BJ (cell line): ENCODE measurements around the gene RETREG3. TPM values are rescaled to one million over a fixed set of nuclear protein-coding genes. Genes with fewer than 3 reads are reported as not detected.

Experiments used
- CTCF ChIA-PET: fragments of 350-600 bp; formaldehyde crosslinking; extraction: SDS; loops from one replicate; lab custom pipeline; 2021; ENCODE audit warnings: antibody characterized with exemption, inconsistent platforms; lab: Yijun Ruan, JAX
- POLR2A ChIA-PET: fragments of 300-600 bp; sonication (Branson Sonifier 250); formaldehyde crosslinking; extraction: SDS; loops from one replicate; lab custom pipeline; 2021; ENCODE audit warnings: antibody characterized with exemption; lab: Charles Lee
- DNase-seq: peaks from one replicate; pipeline ENCODE4 v3.0.0-alpha.2; 2011; ENCODE audit warnings: low read depth
- H3K27me3 ChIP-seq: 2 replicates; pipeline ENCODE4 v1.6.0; 2011; ENCODE audit warnings: low read length; ENCODE audit not compliant: control insufficient read depth, insufficient read depth
- H3K36me3 ChIP-seq: 2 replicates; pipeline ENCODE4 v1.5.1; 2011; ENCODE audit warnings: low read length; ENCODE audit not compliant: control insufficient read depth, insufficient read depth
- H3K4me3 ChIP-seq: 2 replicates; pipeline ENCODE4 v1.5.1; 2011; ENCODE audit warnings: low read depth, mild to moderate bottlenecking, control low read depth, low read length
- polyA plus RNA-seq: library from polyadenylated mRNA; depleted of rRNA; stranded (reverse); fragments of >200 nt; gene quantifications from 2 replicates; pipeline ENCODE4 v1.2.3, GENCODE V29; 2011
- TF ChIP-seq, protein P1 (sequence below): IDR thresholded peaks from 2 replicates; pipeline ENCODE4 v1.5.1; 2011; ENCODE audit warnings: low read depth, mild to moderate bottlenecking, control low read depth, inconsistent platforms, low read length, moderate library complexity; ENCODE audit not compliant: insufficient read depth

The RETREG3 gene
- polyA plus RNA-seq, 1 experiment: 54.4 TPM

DNA sequence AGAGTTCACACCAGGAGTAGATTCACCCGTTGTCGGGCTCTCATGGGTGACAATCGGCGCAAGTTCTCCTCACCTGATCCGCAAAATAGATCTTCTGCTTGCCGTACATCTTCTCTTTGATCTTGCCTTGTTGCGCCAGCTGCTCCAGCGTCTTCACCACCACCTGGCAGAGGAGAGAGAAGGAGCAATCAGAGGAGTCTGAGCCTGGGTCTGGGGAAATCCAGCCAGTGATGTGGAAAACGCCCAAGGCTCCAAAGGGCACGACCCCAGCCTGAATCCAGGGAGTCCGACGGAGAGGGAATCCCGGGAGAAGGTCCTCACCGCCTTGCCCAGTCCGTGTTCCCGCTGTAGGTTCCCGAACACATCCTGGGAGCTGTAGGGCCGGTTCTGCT lies 32.0 kb downstream of the RETREG3 start:
- H3K27me3 ChIP-seq: no peaks in the 10 kb centered on the region
- POLR2A ChIA-PET: no interaction called here
- TF ChIP-seq, protein P1, sequence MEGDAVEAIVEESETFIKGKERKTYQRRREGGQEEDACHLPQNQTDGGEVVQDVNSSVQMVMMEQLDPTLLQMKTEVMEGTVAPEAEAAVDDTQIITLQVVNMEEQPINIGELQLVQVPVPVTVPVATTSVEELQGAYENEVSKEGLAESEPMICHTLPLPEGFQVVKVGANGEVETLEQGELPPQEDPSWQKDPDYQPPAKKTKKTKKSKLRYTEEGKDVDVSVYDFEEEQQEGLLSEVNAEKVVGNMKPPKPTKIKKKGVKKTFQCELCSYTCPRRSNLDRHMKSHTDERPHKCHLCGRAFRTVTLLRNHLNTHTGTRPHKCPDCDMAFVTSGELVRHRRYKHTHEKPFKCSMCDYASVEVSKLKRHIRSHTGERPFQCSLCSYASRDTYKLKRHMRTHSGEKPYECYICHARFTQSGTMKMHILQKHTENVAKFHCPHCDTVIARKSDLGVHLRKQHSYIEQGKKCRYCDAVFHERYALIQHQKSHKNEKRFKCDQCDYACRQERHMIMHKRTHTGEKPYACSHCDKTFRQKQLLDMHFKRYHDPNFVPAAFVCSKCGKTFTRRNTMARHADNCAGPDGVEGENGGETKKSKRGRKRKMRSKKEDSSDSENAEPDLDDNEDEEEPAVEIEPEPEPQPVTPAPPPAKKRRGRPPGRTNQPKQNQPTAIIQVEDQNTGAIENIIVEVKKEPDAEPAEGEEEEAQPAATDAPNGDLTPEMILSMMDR: no peak

DNA sequence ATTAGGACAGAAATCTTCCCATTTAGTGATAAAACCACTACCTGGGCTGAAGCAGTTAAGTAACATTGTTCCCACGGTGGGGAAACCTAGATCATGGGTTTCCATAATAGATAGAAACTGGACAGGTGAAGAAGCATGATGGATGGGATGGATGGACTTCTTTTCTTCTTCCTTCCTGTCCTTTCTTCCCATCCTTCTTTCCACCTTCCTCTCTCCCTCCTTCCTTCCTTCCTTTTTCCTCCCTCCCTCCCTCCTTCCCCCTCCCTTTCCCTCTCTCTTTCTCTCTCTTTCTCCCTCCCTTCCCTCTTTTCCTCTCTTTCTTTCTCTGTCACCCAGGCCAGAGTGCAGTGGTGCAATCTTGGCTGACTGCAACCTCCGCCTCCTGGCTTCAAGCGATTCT lies 34.7 kb downstream of the RETREG3 start:
- Histone ChIP-seq H3K27me3 (no peaks in the 10 kb centered on the region), H3K36me3 (peaks cover 22% of the 10 kb centered on the region), H3K4me3 (no peak overlapping the region)
- POLR2A ChIA-PET: no interaction called here
- CTCF ChIA-PET: interaction anchor here (1.6 kb wide), 2 partner anchors 106 to 189 kb away, joined by 3 read pairs; no protein-coding TSS in a partner anchor
- DNase-seq: no peak
- TF ChIP-seq, protein P1: no peak

More for the DNA sequence above, 32.0 kb downstream of the RETREG3 start:
- no peak for DNase-seq
- CTCF ChIA-PET: interaction anchor here (0.6 to 3.7 kb wide), 20 partner anchors 9 to 1043 kb away, joined by 3 to 56 read pairs (median 7); partner anchors contain the start of genes CCR10, CNTNAP1, PLEKHH3 and RAMP2
- Histone ChIP-seq H3K4me3 (peak overlapping the region; percentile 46), H3K36me3 (peaks cover 18% of the 10 kb centered on the region)

GRCh38 chr17:42573095-42573494 lies 36.1 kb downstream of the RETREG3 start:
- TF ChIP-seq, protein P1: no peak
- Histone ChIP-seq H3K27me3 (no peaks in the 10 kb centered on the region), H3K36me3 (peaks cover 31% of the 10 kb centered on the region), H3K4me3 (no peak overlapping the region)
- no peak for DNase-seq
- ChIA-PET CTCF (interaction anchor here (0.6 to 1.6 kb wide), 2 partner anchors 149 to 190 kb away, joined by 3 read pairs; no protein-coding TSS in a partner anchor), POLR2A (no interaction called here)

GRCh38 chr17:42571435-42572225 lies 37.5 kb downstream of the RETREG3 start:
- ChIA-PET CTCF (no interaction called here), POLR2A (no interaction called here)
- DNase-seq: no peak
- TF ChIP-seq, protein P1: no peak
- Histone ChIP-seq H3K4me3 (no peak overlapping the region), H3K27me3 (no peaks in the 10 kb centered on the region), H3K36me3 (peaks cover 31% of the 10 kb centered on the region)

DNA sequence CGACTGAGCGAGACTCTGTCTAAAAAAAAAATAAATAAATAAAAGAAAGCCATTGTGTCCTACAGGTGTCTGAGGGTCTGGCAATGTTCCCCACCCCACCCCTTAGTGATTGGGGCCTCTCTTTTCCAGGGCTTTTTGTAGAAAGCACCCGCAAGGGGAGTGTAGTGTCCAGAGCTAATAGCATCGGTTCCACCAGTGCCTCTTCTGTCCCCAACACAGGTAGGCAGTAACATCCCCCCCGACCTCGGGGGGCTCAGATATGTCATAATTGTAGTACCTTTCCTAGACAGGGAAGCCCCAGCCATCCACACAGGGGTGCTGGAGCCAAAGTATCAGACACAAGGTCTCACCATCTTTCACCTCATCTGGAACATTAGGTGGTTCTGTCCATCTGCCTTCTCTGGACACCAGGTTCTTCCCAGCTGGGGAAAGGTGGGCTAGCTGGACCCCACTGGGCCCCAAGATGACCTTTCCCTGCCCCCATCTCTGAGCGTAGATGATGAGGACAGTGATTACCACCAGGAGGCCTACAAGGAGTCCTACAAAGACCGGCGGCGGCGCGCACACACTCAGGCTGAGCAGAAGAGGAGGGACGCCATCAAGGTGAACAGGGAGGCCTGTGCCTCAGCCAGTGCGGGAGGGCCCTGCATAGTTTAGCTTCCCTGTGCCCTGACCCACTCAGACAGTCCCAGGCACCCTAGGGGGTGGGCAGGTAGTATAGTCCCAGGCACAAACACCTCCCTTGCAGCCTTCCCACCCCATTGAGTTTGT lies 40.6 kb downstream of the RETREG3 start:
- DNase-seq: no peak
- H3K36me3 ChIP-seq: peaks cover 48% of the 10 kb centered on the region
- CTCF ChIA-PET: interaction anchor here (1.1 to 2.0 kb wide), 2 partner anchors 9 to 111 kb away, joined by 3 to 11 read pairs; partner anchors contain the start of gene PSMC3IP
- POLR2A ChIA-PET: interaction anchor here (0.7 kb wide), 1 partner anchor 41 kb away, joined by 3 read pairs; the partner anchor contains the start of gene TUBG1
- H3K27me3 ChIP-seq: no peaks in the 10 kb centered on the region
- TF ChIP-seq, protein P1: no peak
- no peak overlapping the region for H3K4me3 ChIP-seq
